Measurements from ENCODE around the gene RAB31.

RAB31 gene

GRCh38 chr18:9709304-9709877 lies 1.3 kb downstream of the RAB31 start:
- WGBS, result 6% methylated on average over 17 of the region's 18 CpGs
- no peak overlapping the region for H2BK5ac ChIP-seq (ENCODE audit: low read depth, low read length, poor library complexity, severe bottlenecking)
- peak overlapping the region; percentile 54 for H2BK15ac ChIP-seq (ENCODE audit: low read depth, poor library complexity, severe bottlenecking)
- peak; percentile 48 for DNase-seq
- H4K91ac ChIP-seq (ENCODE audit: low read length), result no peak overlapping the region
- H3K23ac ChIP-seq (ENCODE audit: low read length in 2 of 2), result no peak overlapping the region
- peak overlapping the region in 1 of 2 experiments; percentile 88 for H3K4me3 ChIP-seq (ENCODE audit: insufficient read depth in 1 of 2, low read depth in 1 of 2, low read length in 2 of 2)
- H2BK120ac ChIP-seq (ENCODE audit: low read depth, low read length), result no peak overlapping the region
- H3K27me3 ChIP-seq (ENCODE audit: control insufficient read depth in 1 of 2, insufficient read depth in 1 of 2, low read length in 2 of 2), result no peaks in the 10 kb centered on the region
- H3K9ac ChIP-seq (ENCODE audit: low read length), result peak overlapping the region; percentile 93
- no peak overlapping the region for H3K27ac ChIP-seq (ENCODE audit: low read length, poor library complexity, severe bottlenecking)
- H3K4me1 ChIP-seq (ENCODE audit: control insufficient read depth, insufficient read depth, low read depth, low read length), result peaks cover 14% of the 10 kb centered on the region
- no peak overlapping the region for H2AK5ac ChIP-seq (ENCODE audit: low read length, severe bottlenecking)
- no peak overlapping the region for H3K14ac ChIP-seq (ENCODE audit: low read length in 2 of 2)
- peak overlapping the region; percentile 86 for H3K4me2 ChIP-seq (ENCODE audit: low read length, poor library complexity, severe bottlenecking)
- peak overlapping the region; percentile 4 to 96 for H3K18ac ChIP-seq (ENCODE audit: low read depth in 1 of 2, low read length in 2 of 2)
- H4K8ac ChIP-seq (ENCODE audit: low read length), result no peak overlapping the region
- H3K9me3 ChIP-seq (ENCODE audit: control insufficient read depth, low read length), result no peaks in the 10 kb centered on the region
- H3K36me3 ChIP-seq (ENCODE audit: control insufficient read depth in 1 of 2, insufficient read depth in 2 of 2, low read depth in 1 of 2, low read length in 2 of 2), result no peaks in the 10 kb centered on the region
- H3K4ac ChIP-seq (ENCODE audit: low read depth in 1 of 2, low read length in 2 of 2), result peak overlapping the region in 1 of 2 experiments; percentile 8
- peak overlapping the region; percentile 32 for H2AFZ ChIP-seq (ENCODE audit: low read depth, low read length)
- H3K79me1 ChIP-seq (replicated peaks; ENCODE audit: low read length, poor library complexity, severe bottlenecking), result peaks cover 11% of the 10 kb centered on the region
- H2BK12ac ChIP-seq (ENCODE audit: low read length in 2 of 2), result peak overlapping the region in 1 of 2 experiments; percentile 6

DNA sequence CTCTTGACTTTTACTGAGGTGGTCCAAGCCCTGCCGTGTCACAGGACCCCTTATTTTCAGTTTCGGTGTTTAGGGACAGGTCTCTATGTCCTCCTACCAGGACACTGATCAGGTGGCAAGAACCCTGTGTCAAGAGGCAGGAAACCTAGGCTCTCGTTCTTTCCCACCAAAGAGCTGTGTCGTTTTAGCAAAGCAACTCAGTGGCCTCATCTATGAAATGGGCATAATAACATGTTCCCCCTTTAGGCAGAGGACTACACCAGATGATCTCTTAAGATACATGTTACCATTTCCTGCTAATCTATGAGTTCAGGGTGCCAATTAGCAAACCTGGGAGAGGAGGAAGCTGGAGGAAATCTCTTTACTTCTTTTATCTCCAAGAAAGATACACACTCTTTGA lies 1.9 kb downstream of the RAB31 start:
- Histone ChIP-seq H3K27ac (ENCODE audit: low read length, poor library complexity, severe bottlenecking) (no peak overlapping the region), H2BK15ac (ENCODE audit: low read depth, poor library complexity, severe bottlenecking) (no peak overlapping the region), H3K4ac (ENCODE audit: low read depth in 1 of 2, low read length in 2 of 2) (no peak overlapping the region), H3K9me3 (ENCODE audit: control insufficient read depth, low read length) (no peaks in the 10 kb centered on the region), H4K91ac (ENCODE audit: low read length) (no peak overlapping the region), H3K36me3 (ENCODE audit: control insufficient read depth in 1 of 2, insufficient read depth in 2 of 2, low read depth in 1 of 2, low read length in 2 of 2) (no peaks in the 10 kb centered on the region), H2AFZ (ENCODE audit: low read depth, low read length) (no peak overlapping the region), H3K14ac (ENCODE audit: low read length in 2 of 2) (no peak overlapping the region), H3K27me3 (ENCODE audit: control insufficient read depth in 1 of 2, insufficient read depth in 1 of 2, low read length in 2 of 2) (no peaks in the 10 kb centered on the region), H3K4me3 (ENCODE audit: insufficient read depth in 1 of 2, low read depth in 1 of 2, low read length in 2 of 2) (peak overlapping the region in 1 of 2 experiments; percentile 88), H2BK12ac (ENCODE audit: low read length in 2 of 2) (no peak overlapping the region), H3K4me2 (ENCODE audit: low read length, poor library complexity, severe bottlenecking) (no peak overlapping the region), H3K9ac (ENCODE audit: low read length) (peak overlapping the region; percentile 93), H3K18ac (ENCODE audit: low read depth in 1 of 2, low read length in 2 of 2) (no peak overlapping the region), H2AK5ac (ENCODE audit: low read length, severe bottlenecking) (no peak overlapping the region), H3K23ac (ENCODE audit: low read length in 2 of 2) (no peak overlapping the region), H4K8ac (ENCODE audit: low read length) (no peak overlapping the region), H2BK5ac (ENCODE audit: low read depth, low read length, poor library complexity, severe bottlenecking) (no peak overlapping the region), H3K4me1 (ENCODE audit: control insufficient read depth, insufficient read depth, low read depth, low read length) (peaks cover 14% of the 10 kb centered on the region), H2BK120ac (ENCODE audit: low read depth, low read length) (no peak overlapping the region), H3K79me1 (replicated peaks; ENCODE audit: low read length, poor library complexity, severe bottlenecking) (peaks cover 16% of the 10 kb centered on the region)
- 79% methylated on average over 4 of the region's 4 CpGs for WGBS
- DNase-seq, result no peak

DNA sequence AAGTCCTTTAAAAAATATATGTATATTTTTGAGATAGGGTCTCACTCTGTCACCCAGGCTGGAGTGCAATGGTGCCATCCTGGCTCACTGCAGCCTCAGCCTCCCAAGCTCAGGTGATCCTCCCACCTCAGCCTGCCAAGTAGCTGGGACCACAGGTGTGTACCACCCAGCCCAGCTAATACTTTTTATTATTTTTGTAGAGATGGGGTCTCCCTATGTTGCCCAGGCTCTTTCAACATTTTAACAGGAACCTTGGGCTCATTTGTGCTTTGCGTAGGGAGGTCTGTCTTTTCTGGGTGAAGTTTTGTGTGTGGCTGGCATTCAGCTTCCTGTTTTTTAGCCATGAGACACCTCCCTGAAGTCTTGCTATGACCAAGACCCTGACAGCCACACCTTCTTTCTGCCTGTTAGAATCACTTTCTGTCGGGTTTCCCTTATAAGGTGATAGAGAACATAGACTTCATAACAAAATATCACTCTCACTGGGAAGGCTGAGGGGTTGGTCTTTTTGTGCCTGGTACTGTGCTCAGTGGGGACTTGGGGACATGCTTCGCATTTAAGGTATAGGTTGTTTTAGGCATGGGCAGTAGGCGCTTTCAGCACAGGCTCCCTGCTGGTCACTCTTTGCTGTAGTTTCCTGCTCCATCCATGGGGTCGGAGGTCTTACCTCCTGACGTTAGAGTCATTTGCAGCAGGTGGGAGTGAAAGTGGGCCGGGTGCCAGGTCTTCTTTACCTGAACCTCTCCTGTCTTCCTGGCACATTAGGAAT lies 3.4 kb downstream of the RAB31 start:
- Histone ChIP-seq H3K79me1 (replicated peaks; ENCODE audit: low read length, poor library complexity, severe bottlenecking) (peaks cover 19% of the 10 kb centered on the region), H2BK15ac (ENCODE audit: low read depth, poor library complexity, severe bottlenecking) (peak overlapping the region; percentile 41), H4K8ac (ENCODE audit: low read length) (no peak overlapping the region), H3K4me1 (ENCODE audit: control insufficient read depth, insufficient read depth, low read depth, low read length) (peaks cover 14% of the 10 kb centered on the region), H2AFZ (ENCODE audit: low read depth, low read length) (no peak overlapping the region), H2BK12ac (ENCODE audit: low read length in 2 of 2) (no peak overlapping the region), H3K14ac (ENCODE audit: low read length in 2 of 2) (no peak overlapping the region), H3K27me3 (ENCODE audit: control insufficient read depth in 1 of 2, insufficient read depth in 1 of 2, low read length in 2 of 2) (no peaks in the 10 kb centered on the region), H3K23ac (ENCODE audit: low read length in 2 of 2) (no peak overlapping the region), H2BK120ac (ENCODE audit: low read depth, low read length) (no peak overlapping the region), H3K9me3 (ENCODE audit: control insufficient read depth, low read length) (no peaks in the 10 kb centered on the region), H2AK5ac (ENCODE audit: low read length, severe bottlenecking) (no peak overlapping the region), H3K18ac (ENCODE audit: low read depth in 1 of 2, low read length in 2 of 2) (no peak overlapping the region), H3K27ac (ENCODE audit: low read length, poor library complexity, severe bottlenecking) (no peak overlapping the region), H3K4me2 (ENCODE audit: low read length, poor library complexity, severe bottlenecking) (no peak overlapping the region), H3K9ac (ENCODE audit: low read length) (peak overlapping the region; percentile 71), H3K36me3 (ENCODE audit: control insufficient read depth in 1 of 2, insufficient read depth in 2 of 2, low read depth in 1 of 2, low read length in 2 of 2) (no peaks in the 10 kb centered on the region), H3K4ac (ENCODE audit: low read depth in 1 of 2, low read length in 2 of 2) (no peak overlapping the region), H4K91ac (ENCODE audit: low read length) (no peak overlapping the region), H2BK5ac (ENCODE audit: low read depth, low read length, poor library complexity, severe bottlenecking) (no peak overlapping the region), H3K4me3 (ENCODE audit: insufficient read depth in 1 of 2, low read depth in 1 of 2, low read length in 2 of 2) (no peak overlapping the region)
- 93% methylated on average over 6 of the region's 7 CpGs for WGBS
- DNase-seq, result no peak

DNA sequence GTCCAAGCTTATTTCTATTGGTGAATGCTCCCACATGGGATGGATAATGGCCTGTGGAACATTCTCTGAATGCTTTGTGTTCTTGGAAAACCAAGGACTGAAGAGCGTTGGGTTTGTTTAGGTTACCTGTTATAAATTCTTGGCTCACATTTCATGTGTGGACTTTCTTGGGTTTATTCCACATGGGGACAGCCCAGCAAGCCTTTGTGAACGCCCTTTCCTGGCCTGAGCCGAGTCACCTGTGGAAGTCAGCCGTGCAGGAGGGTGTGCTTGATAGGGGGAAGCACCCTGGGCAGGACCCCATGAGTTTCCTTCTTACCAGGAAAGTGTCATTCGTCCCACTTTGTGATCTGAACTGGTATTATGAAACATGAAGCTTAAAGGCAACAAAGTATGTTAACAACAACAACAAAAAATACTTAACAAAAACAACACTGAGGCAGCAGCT lies 4.1 kb downstream of the RAB31 start:
- Histone ChIP-seq H2BK12ac (ENCODE audit: low read length in 2 of 2) (no peak overlapping the region), H4K8ac (ENCODE audit: low read length) (no peak overlapping the region), H2BK15ac (ENCODE audit: low read depth, poor library complexity, severe bottlenecking) (no peak overlapping the region), H3K23ac (ENCODE audit: low read length in 2 of 2) (peak overlapping the region in 1 of 2 experiments; percentile 42), H3K14ac (ENCODE audit: low read length in 2 of 2) (peak overlapping the region in 1 of 2 experiments; percentile 31), H3K27ac (ENCODE audit: low read length, poor library complexity, severe bottlenecking) (no peak overlapping the region), H3K9me3 (ENCODE audit: control insufficient read depth, low read length) (no peaks in the 10 kb centered on the region), H2AK5ac (ENCODE audit: low read length, severe bottlenecking) (no peak overlapping the region), H3K4me2 (ENCODE audit: low read length, poor library complexity, severe bottlenecking) (no peak overlapping the region), H3K79me1 (replicated peaks; ENCODE audit: low read length, poor library complexity, severe bottlenecking) (peaks cover 21% of the 10 kb centered on the region), H3K27me3 (ENCODE audit: control insufficient read depth in 1 of 2, insufficient read depth in 1 of 2, low read length in 2 of 2) (no peaks in the 10 kb centered on the region), H4K91ac (ENCODE audit: low read length) (no peak overlapping the region), H3K36me3 (ENCODE audit: control insufficient read depth in 1 of 2, insufficient read depth in 2 of 2, low read depth in 1 of 2, low read length in 2 of 2) (no peaks in the 10 kb centered on the region), H3K4me3 (ENCODE audit: insufficient read depth in 1 of 2, low read depth in 1 of 2, low read length in 2 of 2) (no peak overlapping the region), H3K18ac (ENCODE audit: low read depth in 1 of 2, low read length in 2 of 2) (no peak overlapping the region), H3K4me1 (ENCODE audit: control insufficient read depth, insufficient read depth, low read depth, low read length) (peaks cover 14% of the 10 kb centered on the region), H2AFZ (ENCODE audit: low read depth, low read length) (no peak overlapping the region), H2BK5ac (ENCODE audit: low read depth, low read length, poor library complexity, severe bottlenecking) (no peak overlapping the region), H3K4ac (ENCODE audit: low read depth in 1 of 2, low read length in 2 of 2) (no peak overlapping the region), H3K9ac (ENCODE audit: low read length) (peak overlapping the region; percentile 71), H2BK120ac (ENCODE audit: low read depth, low read length) (no peak overlapping the region)
- WGBS, result 87% methylated on average over 4 of the region's 5 CpGs
- no peak for DNase-seq

All from mesenchymal stem cell (in vitro differentiated cells and primary cell).